ENCODE data around the gene TBXT.

TBXT gene

DNA sequence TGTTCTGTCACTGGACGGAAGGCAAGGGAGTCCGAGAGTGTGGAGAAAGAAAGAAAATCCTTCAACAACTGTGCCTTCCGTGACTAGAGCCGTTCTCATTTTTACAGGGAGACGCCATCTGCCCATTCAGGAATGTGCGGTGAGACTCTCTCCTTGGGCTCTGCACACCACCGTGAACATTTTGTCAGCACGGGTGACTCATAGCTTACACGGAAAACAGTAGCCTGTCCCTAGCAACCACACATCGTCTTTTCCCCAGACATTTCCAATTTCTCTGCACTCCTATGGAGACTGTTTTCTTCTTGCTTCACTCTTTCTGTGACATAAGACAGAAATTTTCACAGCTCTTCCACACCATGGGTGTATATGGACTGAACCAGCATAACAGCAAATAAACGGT is 55.1 kb downstream of the TBXT start:
- no peak for ATAC-seq

DNA sequence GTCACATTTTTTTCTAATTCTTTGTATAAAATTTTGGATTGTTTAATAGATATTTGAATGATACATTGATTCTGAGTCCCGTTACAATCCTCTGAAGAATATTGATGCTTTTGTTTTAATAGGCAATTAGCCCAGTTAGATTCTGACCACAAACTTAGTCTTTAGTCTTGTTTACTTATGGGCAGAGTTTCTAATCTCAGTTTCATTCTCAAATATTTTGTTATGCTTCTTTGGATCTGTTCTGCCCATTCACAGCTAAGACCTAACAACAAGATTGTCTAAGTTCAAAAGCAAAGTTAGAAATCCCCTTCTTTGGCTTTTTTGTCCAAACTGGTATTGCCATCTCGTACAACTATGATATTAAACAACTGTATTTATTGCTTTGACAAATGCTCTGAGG is 58.0 kb downstream of the TBXT start:
- ATAC-seq = no peak
